ENCODE data around the gene IFNGR2. TPM values are rescaled to one million over a fixed set of nuclear protein-coding genes. Genes with fewer than 3 reads are reported as not detected.

Gene IFNGR2
- total RNA-seq, 2 donors from 2014 or later: 88.1 to 122 TPM

DNA sequence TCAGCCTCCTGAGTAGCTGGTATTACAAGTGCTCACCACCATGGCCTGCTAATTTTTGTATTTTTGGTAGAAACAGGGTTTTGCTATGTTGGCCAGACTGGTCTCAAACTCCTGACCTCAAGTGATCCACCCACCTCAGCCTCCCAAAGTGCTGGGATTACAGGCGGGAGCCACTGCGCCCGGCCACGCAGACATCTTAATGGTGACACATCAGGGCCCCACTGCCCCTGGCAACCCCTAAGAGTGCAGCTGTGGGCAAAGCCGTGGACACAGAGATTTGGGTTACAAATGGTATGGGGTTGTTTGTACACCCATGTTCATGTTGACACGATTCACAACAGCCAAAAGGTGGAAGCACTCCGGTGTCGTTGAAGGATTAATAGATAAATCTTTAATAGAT lies 29.8 kb downstream of the IFNGR2 start:
- intact Hi-C loops (cut with DNase I): no loop called here
- WGBS: 94% methylated on average over 8 of the region's 8 CpGs
- Histone ChIP-seq H3K4me3 (no peak overlapping the region), H3K36me3 (peaks cover 0 to 4% of the 10 kb centered on the region in 2 donors), H3K4me1 (replicated peaks) (peaks cover 7% of the 10 kb centered on the region), H3K27ac (peak overlapping the region in 1 of 2 donors; percentile 0), H3K27me3 (replicated peaks; ENCODE audit: insufficient read depth) (no peaks in the 10 kb centered on the region), H3K9me3 (no peaks in the 10 kb centered on the region)
- TF ChIP-seq, protein P1, sequence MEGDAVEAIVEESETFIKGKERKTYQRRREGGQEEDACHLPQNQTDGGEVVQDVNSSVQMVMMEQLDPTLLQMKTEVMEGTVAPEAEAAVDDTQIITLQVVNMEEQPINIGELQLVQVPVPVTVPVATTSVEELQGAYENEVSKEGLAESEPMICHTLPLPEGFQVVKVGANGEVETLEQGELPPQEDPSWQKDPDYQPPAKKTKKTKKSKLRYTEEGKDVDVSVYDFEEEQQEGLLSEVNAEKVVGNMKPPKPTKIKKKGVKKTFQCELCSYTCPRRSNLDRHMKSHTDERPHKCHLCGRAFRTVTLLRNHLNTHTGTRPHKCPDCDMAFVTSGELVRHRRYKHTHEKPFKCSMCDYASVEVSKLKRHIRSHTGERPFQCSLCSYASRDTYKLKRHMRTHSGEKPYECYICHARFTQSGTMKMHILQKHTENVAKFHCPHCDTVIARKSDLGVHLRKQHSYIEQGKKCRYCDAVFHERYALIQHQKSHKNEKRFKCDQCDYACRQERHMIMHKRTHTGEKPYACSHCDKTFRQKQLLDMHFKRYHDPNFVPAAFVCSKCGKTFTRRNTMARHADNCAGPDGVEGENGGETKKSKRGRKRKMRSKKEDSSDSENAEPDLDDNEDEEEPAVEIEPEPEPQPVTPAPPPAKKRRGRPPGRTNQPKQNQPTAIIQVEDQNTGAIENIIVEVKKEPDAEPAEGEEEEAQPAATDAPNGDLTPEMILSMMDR (IDR thresholded peaks at IDR 0.05): no peak
- TF ChIP-seq POLR2A (IDR thresholded peaks at IDR 0.05): no peak
- TF ChIP-seq POLR2AphosphoS5 (IDR thresholded peaks at IDR 0.05): no peak
- DNase-seq (ENCODE audit: low spot score): no peak

DNA sequence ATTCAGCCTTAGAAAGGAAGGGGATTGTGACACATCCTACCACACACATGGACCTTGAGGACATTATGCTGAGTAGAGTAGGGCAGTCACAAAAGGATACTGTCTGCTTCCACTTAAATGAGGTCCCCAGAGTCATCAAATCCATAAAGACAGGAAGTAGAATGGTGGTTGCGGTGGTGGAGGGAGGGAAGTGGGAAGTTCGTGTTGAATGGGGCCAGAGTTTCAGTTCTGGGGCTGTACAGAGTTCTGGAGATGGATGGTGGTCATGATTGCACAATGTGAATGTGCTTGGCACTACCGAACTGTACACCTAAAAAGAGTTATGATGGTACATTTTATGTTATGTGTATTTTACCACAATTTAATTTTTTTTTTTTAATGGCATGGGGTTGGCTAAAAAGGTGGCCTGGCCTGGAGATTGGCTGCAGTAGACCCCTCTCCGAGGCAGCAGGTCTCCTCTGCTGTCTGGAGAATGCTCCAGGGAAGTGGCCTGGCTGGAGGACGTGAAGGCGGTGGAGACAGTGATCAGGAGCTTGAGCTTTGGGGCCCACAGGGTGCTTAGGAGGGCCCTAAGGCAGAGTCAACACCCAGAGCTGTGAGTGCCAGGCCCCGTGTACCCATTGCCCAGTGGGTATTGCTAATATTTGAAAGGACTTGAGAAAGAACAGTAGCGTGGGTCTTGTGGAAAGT lies 30.4 kb downstream of the IFNGR2 start:
- DNase-seq (ENCODE audit: low spot score): no peak
- Histone ChIP-seq H3K4me3 (no peak overlapping the region), H3K9me3 (no peaks in the 10 kb centered on the region), H3K4me1 (replicated peaks) (peaks cover 7% of the 10 kb centered on the region), H3K27me3 (replicated peaks; ENCODE audit: insufficient read depth) (no peaks in the 10 kb centered on the region), H3K36me3 (peaks cover 0 to 4% of the 10 kb centered on the region in 2 donors), H3K27ac (peak overlapping the region in 1 of 2 donors; percentile 0)
- TF ChIP-seq POLR2A (IDR thresholded peaks at IDR 0.05) (no peak), POLR2AphosphoS5 (IDR thresholded peaks at IDR 0.05) (no peak)
- TF ChIP-seq, protein P1 (IDR thresholded peaks at IDR 0.05): no peak
- intact Hi-C loops (cut with DNase I): no loop called here
- 81% methylated on average over 8 of the region's 8 CpGs for WGBS

DNA sequence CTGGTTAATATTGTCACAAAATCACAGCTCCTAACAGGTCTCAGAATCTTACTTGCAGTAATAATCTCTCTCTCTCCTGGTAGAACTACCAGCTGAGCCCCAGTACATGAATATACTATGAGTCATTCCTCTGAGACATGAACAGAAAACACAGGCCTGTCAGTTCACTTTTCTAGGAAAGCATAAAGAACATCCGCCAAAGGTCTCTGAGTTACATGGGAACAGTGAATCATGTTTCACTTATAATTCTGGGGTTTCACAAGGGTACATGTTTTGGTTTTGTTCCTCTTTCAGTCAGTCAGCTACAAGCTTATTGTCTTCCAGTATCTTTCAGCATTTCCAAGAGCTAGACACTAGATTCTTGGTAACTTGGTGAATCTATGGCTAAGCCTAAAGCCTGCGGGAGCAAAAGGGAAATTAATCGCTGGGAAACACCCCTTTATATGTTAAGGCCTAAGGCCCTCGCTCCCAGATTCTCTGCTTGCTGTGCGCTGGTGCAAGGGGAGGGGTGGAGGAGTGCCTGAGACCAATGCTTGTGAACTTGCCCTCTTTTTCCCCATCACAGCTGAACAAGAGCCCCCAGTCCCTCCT lies 31.7 kb downstream of the IFNGR2 start:
- peaks cover 0 to 9% of the 10 kb centered on the region in 2 donors for H3K36me3 ChIP-seq
- H3K4me1 ChIP-seq (replicated peaks): peaks cover under 1% of the 10 kb centered on the region
- TF ChIP-seq POLR2AphosphoS5 (IDR thresholded peaks at IDR 0.05) (peak; percentile 76), POLR2A (IDR thresholded peaks at IDR 0.05) (no peak)
- TF ChIP-seq, protein P1 (IDR thresholded peaks at IDR 0.05): no peak
- intact Hi-C loops (cut with DNase I): no loop called here
- H3K9me3 ChIP-seq: no peaks in the 10 kb centered on the region
- no peak for DNase-seq (ENCODE audit: low spot score)
- peak overlapping the region; percentile 28 to 48 for H3K27ac ChIP-seq
- H3K4me3 ChIP-seq: no peak overlapping the region
- WGBS: 77% methylated on average over 5 of the region's 5 CpGs
- H3K27me3 ChIP-seq (replicated peaks; ENCODE audit: insufficient read depth): no peaks in the 10 kb centered on the region

DNA sequence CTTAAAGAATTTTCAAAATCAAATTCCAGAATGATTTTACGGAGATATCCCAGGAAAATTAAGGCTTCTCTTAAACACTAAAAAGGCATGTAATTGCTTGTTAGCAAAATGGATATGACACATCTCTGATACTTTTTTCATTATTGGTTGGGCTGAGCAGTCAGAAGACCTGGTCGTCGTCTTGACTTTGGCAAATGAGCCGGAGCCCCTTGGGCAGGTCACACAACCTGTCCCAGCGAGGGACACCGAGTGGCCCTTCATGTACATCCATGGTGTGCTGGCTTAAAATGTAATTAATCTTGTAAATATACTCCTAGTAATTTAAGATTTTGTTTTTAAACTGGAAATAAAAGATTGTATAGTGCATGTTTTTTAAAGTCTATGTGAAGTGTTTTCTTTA lies 33.9 kb downstream of the IFNGR2 start:
- no peak overlapping the region for H3K4me3 ChIP-seq
- TF ChIP-seq, protein P1 (IDR thresholded peaks at IDR 0.05): no peak
- TF ChIP-seq POLR2AphosphoS5 (IDR thresholded peaks at IDR 0.05) (no peak), POLR2A (IDR thresholded peaks at IDR 0.05) (no peak)
- H3K36me3 ChIP-seq: peaks cover 0 to 9% of the 10 kb centered on the region in 2 donors
- intact Hi-C loops (cut with DNase I): no loop called here
- no peaks in the 10 kb centered on the region for H3K9me3 ChIP-seq
- H3K27me3 ChIP-seq (replicated peaks; ENCODE audit: insufficient read depth): no peaks in the 10 kb centered on the region
- H3K27ac ChIP-seq: no peak overlapping the region
- 64% methylated on average over 6 of the region's 6 CpGs for WGBS
- H3K4me1 ChIP-seq (replicated peaks): no peaks in the 10 kb centered on the region
- no peak for DNase-seq (ENCODE audit: low spot score)
